SK-N-SH treated with all-trans-retinoic acid at 6 μM for 48 hours (cell line): ENCODE data around the gene NPAS1.
"Not testable (repeated sequence)": the region's sequence is repeated elsewhere in the genome, so short reads cannot be mapped to it uniquely, and the experiment has no call there.

ENCODE experiments used
- ATAC-seq: fragments of 200-7000 bp; cut with Tn5 transposase; 3 replicates; pipeline ENCODE4 v1.9.1; 2020; ENCODE audit warnings: mild to moderate bottlenecking, moderate library complexity
- ARNTL ChIP-seq: fragments of 450-650 bp; formaldehyde crosslinking; IDR thresholded peaks from 2 replicates; pipeline ENCODE4 v1.5.0; 2020; ENCODE audit warnings: low read depth, mild to moderate bottlenecking, moderate library complexity, borderline replicate concordance
- BACH2 ChIP-seq: fragments of 250-450 bp; sonication (Bioruptor Pico); IDR thresholded peaks from 2 replicates; pipeline ENCODE4 v1.9.0; 2021; ENCODE audit warnings: mild to moderate bottlenecking, borderline replicate concordance
- CREB5 ChIP-seq: fragments of 250-450 bp; sonication (Bioruptor Pico); IDR thresholded peaks from 2 replicates; pipeline ENCODE4 v1.5.1; 2020; ENCODE audit warnings: low read depth, mild to moderate bottlenecking, moderate library complexity
- ESRRG ChIP-seq: fragments of 250-450 bp; sonication (Bioruptor Pico); IDR thresholded peaks from 2 replicates; pipeline ENCODE4 v1.6.1; 2021; ENCODE audit warnings: mild to moderate bottlenecking
- GLIS3 ChIP-seq: fragments of 250-450 bp; sonication (Bioruptor Pico); IDR thresholded peaks from 2 replicates; pipeline ENCODE4 v1.5.0; 2020; ENCODE audit warnings: mild to moderate bottlenecking, moderate library complexity
- ISL1 ChIP-seq: fragments of 250-450 bp; sonication (Bioruptor Pico); IDR thresholded peaks from 2 replicates; pipeline ENCODE4 v2.1.2; 2022; ENCODE audit warnings: mild to moderate bottlenecking, moderate library complexity
- OSR1 ChIP-seq: fragments of 250-450 bp; sonication (Bioruptor Pico); IDR thresholded peaks from 2 replicates; pipeline ENCODE4 v1.8.0; 2022; ENCODE audit warnings: moderate library complexity, mild to moderate bottlenecking, inconsistent platforms
- PATZ1 ChIP-seq: fragments of 250-450 bp; sonication (Bioruptor Pico); IDR thresholded peaks from 2 replicates; pipeline ENCODE4 v1.8.0; 2020; ENCODE audit warnings: mild to moderate bottlenecking, moderate library complexity, borderline replicate concordance
- POU6F1 ChIP-seq: fragments of 250-450 bp; sonication (Bioruptor Pico); IDR thresholded peaks from 2 replicates; pipeline ENCODE4 v1.8.0; 2021; ENCODE audit warnings: low read depth, mild to moderate bottlenecking, moderate library complexity, borderline replicate concordance
- PPARA ChIP-seq: fragments of 250-450 bp; sonication (Bioruptor Pico); IDR thresholded peaks from 2 replicates; pipeline ENCODE4 v1.5.0; 2020; ENCODE audit warnings: mild to moderate bottlenecking, borderline replicate concordance
- RARB ChIP-seq: fragments of 250-450 bp; sonication (Bioruptor Pico); IDR thresholded peaks from 2 replicates; pipeline ENCODE4 v1.8.0; 2021; ENCODE audit warnings: mild to moderate bottlenecking, moderate library complexity
- SNAI2 ChIP-seq: fragments of 250-450 bp; sonication (Bioruptor Pico); IDR thresholded peaks from 2 replicates; pipeline ENCODE4 v1.5.0; 2020; ENCODE audit warnings: mild to moderate bottlenecking, moderate library complexity
- TCF4 ChIP-seq: fragments of 250-450 bp; sonication (Bioruptor Pico); IDR thresholded peaks from 2 replicates; pipeline ENCODE4 v1.8.0; 2021; ENCODE audit warnings: mild to moderate bottlenecking, moderate library complexity, borderline replicate concordance
- TOX ChIP-seq: fragments of 250-450 bp; sonication (Bioruptor Pico); IDR thresholded peaks from 2 replicates; pipeline ENCODE4 v1.8.0; 2021; ENCODE audit warnings: mild to moderate bottlenecking, moderate library complexity, borderline replicate concordance
- TSHZ2 ChIP-seq: fragments of 250-450 bp; sonication (Bioruptor Pico); IDR thresholded peaks from 2 replicates; pipeline ENCODE4 v1.5.0; 2020; ENCODE audit warnings: mild to moderate bottlenecking, moderate library complexity
- ZC3H10 ChIP-seq: fragments of 250-450 bp; sonication (Bioruptor Pico); IDR thresholded peaks from 2 replicates; pipeline ENCODE4 v1.5.1; 2021; ENCODE audit warnings: mild to moderate bottlenecking, moderate library complexity
- ZFP3 ChIP-seq: fragments of 250-450 bp; sonication (Bioruptor Pico); IDR thresholded peaks from 2 replicates; pipeline ENCODE4 v1.5.0; 2020; ENCODE audit warnings: mild to moderate bottlenecking, moderate library complexity
- ZFP30 ChIP-seq: fragments of 450-650 bp; formaldehyde crosslinking; IDR thresholded peaks from 2 replicates; pipeline ENCODE4 v1.5.0; 2022; ENCODE audit warnings: mild to moderate bottlenecking, moderate library complexity
- ZNF565 ChIP-seq: fragments of 450-650 bp; formaldehyde crosslinking; conservative IDR thresholded peaks from 2 replicates; pipeline ENCODE4 v1.5.0; 2020; ENCODE audit warnings: low read depth, mild to moderate bottlenecking, moderate library complexity
- ZNF70 ChIP-seq: fragments of 450-650 bp; formaldehyde crosslinking; IDR thresholded peaks from 2 replicates; pipeline ENCODE4 v1.5.0; 2020; ENCODE audit warnings: mild to moderate bottlenecking, moderate library complexity
- ZNF8 ChIP-seq: fragments of 450-650 bp; formaldehyde crosslinking; IDR thresholded peaks from 2 replicates; pipeline ENCODE4 v1.5.0; 2020; ENCODE audit warnings: mild to moderate bottlenecking, moderate library complexity

The NPAS1 gene

GRCh38 chr19:47075179-47075810 is 55.7 kb downstream of the NPAS1 start:
- no peak for TF ChIP-seq GLIS3
- no peak for ATAC-seq

GRCh38 chr19:47075941-47076340 is 56.3 kb downstream of the NPAS1 start:
- no peak for ATAC-seq

GRCh38 chr19:47078351-47078750 is 58.7 kb downstream of the NPAS1 start:
- ATAC-seq = not testable (repeated sequence)

More at GRCh38 chr19:47075941-47076340, 56.3 kb downstream of the NPAS1 start:
- no peak for TF ChIP-seq TOX (CRISPR knock-in tag)
- no peak for TF ChIP-seq TCF4 (CRISPR knock-in tag)
- TF ChIP-seq ZFP30 (CRISPR knock-in tag) = no peak
- TF ChIP-seq ZNF8 (CRISPR knock-in tag) = no peak
- TF ChIP-seq ZNF70 (CRISPR knock-in tag) = no peak
- no peak for TF ChIP-seq TSHZ2 (CRISPR knock-in tag)
- TF ChIP-seq BACH2 (CRISPR knock-in tag) = no peak
- no peak for TF ChIP-seq ZC3H10 (CRISPR knock-in tag)
- no peak for TF ChIP-seq ZNF565 (CRISPR knock-in tag)
- TF ChIP-seq ZFP3 (CRISPR knock-in tag) = no peak
- TF ChIP-seq PATZ1 (CRISPR knock-in tag) = no peak
- no peak for TF ChIP-seq GLIS3
- no peak for TF ChIP-seq PPARA (CRISPR knock-in tag)
- no peak for TF ChIP-seq ISL1 (CRISPR knock-in tag)

GRCh38 chr19:47081095-47081494 is 61.5 kb downstream of the NPAS1 start:
- TF ChIP-seq TCF4 (CRISPR knock-in tag) (no peak), POU6F1 (CRISPR knock-in tag) (no peak), ZNF565 (CRISPR knock-in tag) (no peak), SNAI2 (CRISPR knock-in tag) (no peak), TOX (CRISPR knock-in tag) (no peak), CREB5 (CRISPR knock-in tag) (no peak), ISL1 (CRISPR knock-in tag) (no peak), ARNTL (CRISPR knock-in tag) (no peak)
- no peak for ATAC-seq

GRCh38 chr19:47082493-47082892 is 62.9 kb downstream of the NPAS1 start:
- ATAC-seq = no peak
- no peak for TF ChIP-seq OSR1 (CRISPR knock-in tag)
- TF ChIP-seq RARB (CRISPR knock-in tag) = no peak
- TF ChIP-seq PPARA (CRISPR knock-in tag) = no peak
- TF ChIP-seq ZC3H10 (CRISPR knock-in tag) = no peak
- no peak for TF ChIP-seq ZNF8 (CRISPR knock-in tag)
- TF ChIP-seq TSHZ2 (CRISPR knock-in tag) = no peak
- no peak for TF ChIP-seq TOX (CRISPR knock-in tag)
- no peak for TF ChIP-seq PATZ1 (CRISPR knock-in tag)
- no peak for TF ChIP-seq ESRRG (CRISPR knock-in tag)
